ENCODE results near the gene C2CD4A.

Gene C2CD4A

DNA sequence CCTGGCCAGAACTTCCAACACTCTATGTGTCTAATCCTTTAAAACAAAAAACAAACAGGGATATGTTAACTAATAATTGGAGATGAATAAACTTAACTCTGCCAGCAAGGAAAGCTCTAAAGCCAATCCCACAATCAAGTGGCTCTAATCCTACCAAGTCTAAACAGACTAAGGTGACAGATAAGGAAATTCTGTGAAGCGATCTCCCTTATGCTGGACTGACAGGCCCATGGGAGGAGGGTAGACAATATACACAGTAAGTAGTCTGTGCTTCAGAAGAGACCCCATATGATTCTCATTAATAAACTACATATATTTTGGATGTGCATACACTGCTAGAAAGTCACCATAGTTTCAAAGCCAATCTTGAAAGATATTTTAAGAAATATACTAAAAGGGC lies 16.7 kb upstream of the C2CD4A start:
- H3K4me3 ChIP-seq (ENCODE audit: low read depth, low read length) = no peak overlapping the region
- no peaks in the 10 kb centered on the region for H3K27me3 ChIP-seq (ENCODE audit: control insufficient read depth, insufficient read depth, low read length)
- H3K9me3 ChIP-seq (ENCODE audit: control insufficient read depth, low read length) = no peaks in the 10 kb centered on the region
- H3K36me3 ChIP-seq (ENCODE audit: control insufficient read depth, insufficient read depth, low read length) = no peaks in the 10 kb centered on the region
- H3K4me1 ChIP-seq = no peaks in the 10 kb centered on the region
- TF ChIP-seq, protein P1, sequence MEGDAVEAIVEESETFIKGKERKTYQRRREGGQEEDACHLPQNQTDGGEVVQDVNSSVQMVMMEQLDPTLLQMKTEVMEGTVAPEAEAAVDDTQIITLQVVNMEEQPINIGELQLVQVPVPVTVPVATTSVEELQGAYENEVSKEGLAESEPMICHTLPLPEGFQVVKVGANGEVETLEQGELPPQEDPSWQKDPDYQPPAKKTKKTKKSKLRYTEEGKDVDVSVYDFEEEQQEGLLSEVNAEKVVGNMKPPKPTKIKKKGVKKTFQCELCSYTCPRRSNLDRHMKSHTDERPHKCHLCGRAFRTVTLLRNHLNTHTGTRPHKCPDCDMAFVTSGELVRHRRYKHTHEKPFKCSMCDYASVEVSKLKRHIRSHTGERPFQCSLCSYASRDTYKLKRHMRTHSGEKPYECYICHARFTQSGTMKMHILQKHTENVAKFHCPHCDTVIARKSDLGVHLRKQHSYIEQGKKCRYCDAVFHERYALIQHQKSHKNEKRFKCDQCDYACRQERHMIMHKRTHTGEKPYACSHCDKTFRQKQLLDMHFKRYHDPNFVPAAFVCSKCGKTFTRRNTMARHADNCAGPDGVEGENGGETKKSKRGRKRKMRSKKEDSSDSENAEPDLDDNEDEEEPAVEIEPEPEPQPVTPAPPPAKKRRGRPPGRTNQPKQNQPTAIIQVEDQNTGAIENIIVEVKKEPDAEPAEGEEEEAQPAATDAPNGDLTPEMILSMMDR (IDR thresholded peaks at IDR 0.05) = no peak
- no peak overlapping the region for H3K27ac ChIP-seq
- H3K79me2 ChIP-seq = no peaks in the 10 kb centered on the region
- no peak overlapping the region for H2AFZ ChIP-seq
- H3K9ac ChIP-seq = no peak overlapping the region
- no peak overlapping the region for H3K4me2 ChIP-seq (ENCODE audit: low read length)

DNA sequence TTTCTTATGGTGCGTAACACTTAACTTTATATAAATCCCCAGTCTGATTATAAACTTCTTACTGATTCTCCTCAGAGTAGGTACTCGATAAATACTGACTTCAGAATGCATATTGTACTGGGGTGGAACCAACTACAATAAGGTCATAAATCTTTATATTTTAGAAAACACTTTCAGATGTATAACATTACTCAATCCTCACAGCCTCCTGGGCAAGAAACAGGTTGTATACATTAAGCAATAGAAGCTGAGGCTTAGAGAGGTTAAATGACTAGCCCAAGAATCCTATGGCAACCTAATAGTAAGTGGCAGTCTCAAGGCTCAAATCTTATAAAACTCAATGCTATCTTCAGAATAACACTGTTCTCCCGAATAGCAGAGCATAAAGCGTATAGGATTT lies 15.6 kb upstream of the C2CD4A start:
- Histone ChIP-seq H2AFZ (no peak overlapping the region), H3K27me3 (ENCODE audit: control insufficient read depth, insufficient read depth, low read length) (no peaks in the 10 kb centered on the region), H3K4me3 (ENCODE audit: low read depth, low read length) (no peak overlapping the region), H3K4me1 (no peaks in the 10 kb centered on the region), H3K9me3 (ENCODE audit: control insufficient read depth, low read length) (no peaks in the 10 kb centered on the region), H3K27ac (no peak overlapping the region), H3K9ac (no peak overlapping the region), H3K4me2 (ENCODE audit: low read length) (no peak overlapping the region), H3K36me3 (ENCODE audit: control insufficient read depth, insufficient read depth, low read length) (no peaks in the 10 kb centered on the region), H3K79me2 (no peaks in the 10 kb centered on the region)
- TF ChIP-seq, protein P1 (IDR thresholded peaks at IDR 0.05) = no peak

DNA sequence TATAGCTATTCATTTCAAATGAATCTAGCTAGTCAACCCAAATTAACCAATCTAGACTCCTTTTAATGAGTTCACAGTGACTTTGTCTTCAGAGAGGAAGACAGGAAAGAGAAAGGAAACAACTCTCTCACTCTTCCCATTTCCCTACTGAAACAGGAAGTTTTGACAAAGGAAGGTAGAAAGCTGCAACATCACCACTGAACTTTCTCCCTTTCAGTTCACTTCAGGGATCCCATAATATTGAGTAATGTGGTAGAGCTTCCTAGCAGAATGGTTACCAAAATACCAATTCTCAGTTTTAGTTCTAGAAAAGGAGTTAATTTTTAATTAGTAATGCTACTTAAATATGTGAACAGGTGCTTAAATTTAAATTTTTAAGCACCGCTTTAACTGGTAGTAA lies 14.1 kb upstream of the C2CD4A start:
- Histone ChIP-seq H3K9me3 (ENCODE audit: control insufficient read depth, low read length) (no peaks in the 10 kb centered on the region), H3K27ac (no peak overlapping the region), H3K27me3 (ENCODE audit: control insufficient read depth, insufficient read depth, low read length) (no peaks in the 10 kb centered on the region), H3K36me3 (ENCODE audit: control insufficient read depth, insufficient read depth, low read length) (no peaks in the 10 kb centered on the region), H3K79me2 (no peaks in the 10 kb centered on the region), H3K4me3 (ENCODE audit: low read depth, low read length) (no peak overlapping the region), H3K9ac (no peak overlapping the region), H2AFZ (no peak overlapping the region), H3K4me2 (ENCODE audit: low read length) (no peak overlapping the region), H3K4me1 (no peaks in the 10 kb centered on the region)
- TF ChIP-seq, protein P1 (IDR thresholded peaks at IDR 0.05) = no peak

DNA sequence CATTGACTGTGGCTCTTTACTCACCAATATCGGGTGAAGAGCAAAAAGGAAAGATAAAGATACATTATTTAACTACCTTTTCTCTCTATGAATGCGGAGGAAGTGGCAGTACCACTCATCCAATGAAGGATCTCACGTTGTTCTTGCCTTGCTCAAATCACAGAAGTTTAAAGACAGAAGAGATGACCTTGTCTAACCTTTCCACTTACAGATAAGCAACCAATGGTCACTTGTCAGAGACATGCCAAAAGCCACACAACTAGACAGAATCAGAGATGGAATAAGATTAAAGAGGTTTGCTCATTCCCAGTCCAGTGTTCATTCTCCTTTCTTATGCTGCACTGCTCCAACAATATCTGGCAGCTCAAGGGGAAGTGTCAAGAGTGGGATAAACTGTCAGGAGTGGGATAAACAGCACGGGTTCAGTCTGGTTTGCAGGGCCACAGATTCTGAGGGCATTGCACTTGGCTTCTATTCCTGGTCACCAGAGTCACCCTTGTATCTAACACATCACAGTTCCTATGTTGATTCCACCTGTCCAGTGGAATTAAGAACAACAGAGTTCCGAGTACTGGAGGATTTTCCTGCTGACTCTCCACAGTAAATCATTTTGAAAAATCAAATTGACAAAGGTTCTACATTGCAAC lies 13.2 kb upstream of the C2CD4A start:
- TF ChIP-seq, protein P1 (IDR thresholded peaks at IDR 0.05) = no peak
- no peaks in the 10 kb centered on the region for H3K27me3 ChIP-seq (ENCODE audit: control insufficient read depth, insufficient read depth, low read length)
- H3K9ac ChIP-seq = no peak overlapping the region
- no peaks in the 10 kb centered on the region for H3K36me3 ChIP-seq (ENCODE audit: control insufficient read depth, insufficient read depth, low read length)
- no peak overlapping the region for H3K4me3 ChIP-seq (ENCODE audit: low read depth, low read length)
- H3K4me2 ChIP-seq (ENCODE audit: low read length) = no peak overlapping the region
- no peak overlapping the region for H2AFZ ChIP-seq
- no peak overlapping the region for H3K27ac ChIP-seq
- H3K79me2 ChIP-seq = no peaks in the 10 kb centered on the region
- H3K9me3 ChIP-seq (ENCODE audit: control insufficient read depth, low read length) = no peaks in the 10 kb centered on the region
- H3K4me1 ChIP-seq = no peaks in the 10 kb centered on the region

DNA sequence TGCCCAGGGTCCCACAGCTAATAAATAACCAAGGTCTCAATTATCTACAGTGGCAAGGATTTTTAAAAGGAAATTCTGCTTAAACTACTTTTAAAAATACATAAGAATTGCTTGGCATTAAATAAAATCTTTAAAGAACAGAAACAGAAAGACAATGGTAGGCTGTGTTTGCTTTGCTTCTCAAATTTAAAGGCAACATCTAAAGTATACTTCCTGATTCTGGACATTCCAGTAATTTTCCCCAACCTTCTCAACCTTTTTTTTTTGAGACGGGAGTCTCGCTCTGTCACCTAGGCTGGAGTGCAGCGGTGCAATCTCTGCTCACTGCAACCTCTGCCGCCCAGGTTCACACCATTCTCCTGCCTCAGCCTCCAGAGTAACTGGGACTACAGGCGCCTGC lies 11.8 kb upstream of the C2CD4A start:
- Histone ChIP-seq H3K27me3 (ENCODE audit: control insufficient read depth, insufficient read depth, low read length) (no peaks in the 10 kb centered on the region), H3K9me3 (ENCODE audit: control insufficient read depth, low read length) (no peaks in the 10 kb centered on the region), H3K27ac (no peak overlapping the region), H3K4me1 (no peaks in the 10 kb centered on the region), H3K4me2 (ENCODE audit: low read length) (no peak overlapping the region), H3K79me2 (no peaks in the 10 kb centered on the region), H3K36me3 (ENCODE audit: control insufficient read depth, insufficient read depth, low read length) (no peaks in the 10 kb centered on the region), H3K9ac (no peak overlapping the region), H2AFZ (no peak overlapping the region), H3K4me3 (ENCODE audit: low read depth, low read length) (no peak overlapping the region)
- TF ChIP-seq, protein P1 (IDR thresholded peaks at IDR 0.05) = no peak

Measured in parathyroid adenoma (tissue), 2 donors.